ENCODE measurements around the gene FCAMR. TPM values are rescaled to one million over a fixed set of nuclear protein-coding genes. Genes with fewer than 3 reads are reported as not detected.
A peak's percentile ranks its signal among the peaks of the same experiment; 100 is the strongest.

FCAMR gene
- total RNA-seq, 1 experiment from 2014 or later = not detected

- no peak for ATAC-seq
- H3K27me3 Mint-ChIP-seq (ENCODE audit: low read depth) = no peaks in the 10 kb centered on the region; the same call in 1 of the 2 replicates
- POLR2A ChIA-PET = no interaction called here
- no peaks in the 10 kb centered on the region for H3K36me3 Mint-ChIP-seq
- H3K9me3 Mint-ChIP-seq = no peaks in the 10 kb centered on the region
- CTCF ChIA-PET = interaction anchor here (0.8 to 4.1 kb wide), 8 partner anchors 16 to 459 kb away, joined by 3 to 53 read pairs (median 4); partner anchors contain the start of gene PIGR
- peak overlapping the region; percentile 8; the same call in 1 of the 2 replicates for H3K27ac Mint-ChIP-seq
- no peak for DNase-seq (ENCODE audit: low spot score)
- H3K4me1 Mint-ChIP-seq = no peaks in the 10 kb centered on the region
- TF ChIP-seq MXD4 (CRISPR knock-in tag; IDR thresholded peaks at IDR 0.05; ENCODE audit: borderline replicate concordance) = no peak
- no peak for TF ChIP-seq GABPB1 (CRISPR knock-in tag; IDR thresholded peaks at IDR 0.05)
- no peak for TF ChIP-seq CBFB (CRISPR knock-in tag; IDR thresholded peaks at IDR 0.05; ENCODE audit: low read depth)
- no peak for TF ChIP-seq TCF7 (CRISPR knock-in tag; IDR thresholded peaks at IDR 0.05; ENCODE audit: low read depth)
- no peak for TF ChIP-seq PREB (CRISPR knock-in tag; IDR thresholded peaks at IDR 0.05; ENCODE audit: borderline replicate concordance)
- TF ChIP-seq SMAD4 (CRISPR knock-in tag; IDR thresholded peaks at IDR 0.05) = no peak
- TF ChIP-seq ZNF425 (CRISPR knock-in tag; conservative IDR thresholded peaks at IDR 0.05) = no peak
- no peak for TF ChIP-seq NR3C1 (CRISPR knock-in tag; conservative IDR thresholded peaks at IDR 0.05; ENCODE audit: low read depth)
- TF ChIP-seq NFYB (CRISPR knock-in tag; conservative IDR thresholded peaks at IDR 0.05; ENCODE audit: low read depth) = no peak
- TF ChIP-seq HMGA2 (CRISPR knock-in tag; IDR thresholded peaks at IDR 0.05) = no peak
- no peak for TF ChIP-seq JAZF1 (CRISPR knock-in tag; IDR thresholded peaks at IDR 0.05)
- TF ChIP-seq, protein P1, sequence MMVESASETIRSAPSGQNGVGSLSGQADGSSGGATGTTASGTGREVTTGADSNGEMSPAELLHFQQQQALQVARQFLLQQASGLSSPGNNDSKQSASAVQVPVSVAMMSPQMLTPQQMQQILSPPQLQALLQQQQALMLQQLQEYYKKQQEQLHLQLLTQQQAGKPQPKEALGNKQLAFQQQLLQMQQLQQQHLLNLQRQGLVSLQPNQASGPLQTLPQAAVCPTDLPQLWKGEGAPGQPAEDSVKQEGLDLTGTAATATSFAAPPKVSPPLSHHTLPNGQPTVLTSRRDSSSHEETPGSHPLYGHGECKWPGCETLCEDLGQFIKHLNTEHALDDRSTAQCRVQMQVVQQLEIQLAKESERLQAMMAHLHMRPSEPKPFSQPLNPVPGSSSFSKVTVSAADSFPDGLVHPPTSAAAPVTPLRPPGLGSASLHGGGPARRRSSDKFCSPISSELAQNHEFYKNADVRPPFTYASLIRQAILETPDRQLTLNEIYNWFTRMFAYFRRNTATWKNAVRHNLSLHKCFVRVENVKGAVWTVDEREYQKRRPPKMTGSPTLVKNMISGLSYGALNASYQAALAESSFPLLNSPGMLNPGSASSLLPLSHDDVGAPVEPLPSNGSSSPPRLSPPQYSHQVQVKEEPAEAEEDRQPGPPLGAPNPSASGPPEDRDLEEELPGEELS (CRISPR knock-in tag; IDR thresholded peaks at IDR 0.05) = no peak
- TF ChIP-seq, protein P2, sequence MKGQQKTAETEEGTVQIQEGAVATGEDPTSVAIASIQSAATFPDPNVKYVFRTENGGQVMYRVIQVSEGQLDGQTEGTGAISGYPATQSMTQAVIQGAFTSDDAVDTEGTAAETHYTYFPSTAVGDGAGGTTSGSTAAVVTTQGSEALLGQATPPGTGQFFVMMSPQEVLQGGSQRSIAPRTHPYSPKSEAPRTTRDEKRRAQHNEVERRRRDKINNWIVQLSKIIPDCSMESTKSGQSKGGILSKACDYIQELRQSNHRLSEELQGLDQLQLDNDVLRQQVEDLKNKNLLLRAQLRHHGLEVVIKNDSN (CRISPR knock-in tag; IDR thresholded peaks at IDR 0.05) = no peak
- no peak overlapping the region for H3K4me3 Mint-ChIP-seq
Observed at GRCh38 chr1:206930210-206930798, 40.0 kb downstream of the FCAMR start.

GRCh38 chr1:206929524-206929923 is 40.7 kb downstream of the FCAMR start:
- TF ChIP-seq, protein P3, sequence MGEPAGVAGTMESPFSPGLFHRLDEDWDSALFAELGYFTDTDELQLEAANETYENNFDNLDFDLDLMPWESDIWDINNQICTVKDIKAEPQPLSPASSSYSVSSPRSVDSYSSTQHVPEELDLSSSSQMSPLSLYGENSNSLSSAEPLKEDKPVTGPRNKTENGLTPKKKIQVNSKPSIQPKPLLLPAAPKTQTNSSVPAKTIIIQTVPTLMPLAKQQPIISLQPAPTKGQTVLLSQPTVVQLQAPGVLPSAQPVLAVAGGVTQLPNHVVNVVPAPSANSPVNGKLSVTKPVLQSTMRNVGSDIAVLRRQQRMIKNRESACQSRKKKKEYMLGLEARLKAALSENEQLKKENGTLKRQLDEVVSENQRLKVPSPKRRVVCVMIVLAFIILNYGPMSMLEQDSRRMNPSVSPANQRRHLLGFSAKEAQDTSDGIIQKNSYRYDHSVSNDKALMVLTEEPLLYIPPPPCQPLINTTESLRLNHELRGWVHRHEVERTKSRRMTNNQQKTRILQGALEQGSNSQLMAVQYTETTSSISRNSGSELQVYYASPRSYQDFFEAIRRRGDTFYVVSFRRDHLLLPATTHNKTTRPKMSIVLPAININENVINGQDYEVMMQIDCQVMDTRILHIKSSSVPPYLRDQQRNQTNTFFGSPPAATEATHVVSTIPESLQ (CRISPR knock-in tag; IDR thresholded peaks at IDR 0.05) = no peak
- TF ChIP-seq ZNF671 (CRISPR knock-in tag; IDR thresholded peaks at IDR 0.05) = no peak
- no peak for TF ChIP-seq ATF2 (CRISPR knock-in tag; IDR thresholded peaks at IDR 0.05; ENCODE audit: borderline replicate concordance, low read depth)
- no peak for TF ChIP-seq CREM (CRISPR knock-in tag; IDR thresholded peaks at IDR 0.05)
- TF ChIP-seq FOXJ3 (CRISPR knock-in tag; IDR thresholded peaks at IDR 0.05; ENCODE audit: borderline replicate concordance) = no peak
- H3K27ac Mint-ChIP-seq = no peak overlapping the region
- H3K4me3 Mint-ChIP-seq = no peak overlapping the region
- H3K36me3 Mint-ChIP-seq = no peaks in the 10 kb centered on the region
- ATAC-seq = no peak
- H3K4me1 Mint-ChIP-seq = no peaks in the 10 kb centered on the region
- DNase-seq (ENCODE audit: low spot score) = no peak
- POLR2A ChIA-PET = no interaction called here
- CTCF ChIA-PET = interaction anchor here (0.7 to 2.4 kb wide), 5 partner anchors 17 to 458 kb away, joined by 3 to 10 read pairs (median 4); no protein-coding TSS in a partner anchor
- no peaks in the 10 kb centered on the region; the same call in 1 of the 2 replicates for H3K27me3 Mint-ChIP-seq (ENCODE audit: low read depth)
- no peaks in the 10 kb centered on the region for H3K9me3 Mint-ChIP-seq

All from WTC11 (cell line).